Pancreas (tissue), 10 donors: Measurements from ENCODE around the gene GLCCI1. TPM values are rescaled to one million over a fixed set of nuclear protein-coding genes. Genes with fewer than 3 reads are reported as not detected.

ENCODE experiments used
- ATAC-seq, 4 donors: fragments of 200-7000 bp; cut with Tn5 transposase; one replicate each; pipeline versions ENCODE4 v1.8.0 to v1.9.1; 2020; ENCODE audit warnings: mild to moderate bottlenecking in 4 of 4, moderate library complexity in 4 of 4
- DNase-seq, 6 donors: peaks; one replicate each; pipeline ENCODE4 v3.0.0-alpha.2; 2020
- FAIRE-seq: peaks from 2 replicates; lab custom pipeline; 2012; peaks lifted over from hg19 to GRCh38; lab: Jason Lieb, UNC
- H3K27ac ChIP-seq, 4 donors: fragments of 200-600 bp; sonication (generic); 1 replicate in 3 of 4; 2 replicates in 1 of 4; pipeline versions ENCODE4 v1.5.0 to v1.8.0; 2020
- H3K27me3 ChIP-seq, 4 donors: fragments of 200-600 bp; one replicate each; pipeline ENCODE4 v1.8.0; 2021
- H3K36me3 ChIP-seq, 3 donors: fragments of 200-600 bp; sonication (generic) in 1 of 3; one replicate each; pipeline versions ENCODE4 v1.5.0 to v1.8.0; 2020 to 2021
- H3K4me1 ChIP-seq, 3 donors: fragments of 200-600 bp; one replicate each; pipeline ENCODE4 v1.8.0; 2021
- H3K4me3 ChIP-seq, 4 donors: fragments of 200-600 bp; sonication (generic) in 2 of 4; one replicate each; pipeline versions ENCODE4 v1.5.0 to v1.8.0; 2020 to 2021
- H3K9me3 ChIP-seq, 4 donors: fragments of 200-600 bp; one replicate each; pipeline ENCODE4 v1.8.0; 2021
- WGBS, 2 donors: extraction: QIAGEN DNeasy Blood & Tissue Kit; methylation state at CpG; one replicate each; pipeline ENCODE4 v1.1.7; 2013; 5-methylcytosine and 5-hydroxymethylcytosine counted together
- intact Hi-C, 3 donors: fragments of 100-400 bp; cut with DNase I; formaldehyde crosslinking; loops; one replicate each; pipeline versions ENCODE4 v1.11.1 to v1.14.2; 2022
- polyA plus RNA-seq, 2 donors: library from polyadenylated mRNA; stranded (reverse); fragments of 200-250 nt; gene quantifications; one replicate each; pipeline ENCODE4 v1.2.3, GENCODE V29; 2013
- total RNA-seq, 6 donors: library from RNA; stranded (reverse); fragmentation: NEBNext Ultra II Directional in 4 of 6; extraction: Animal tissue kit (Norgen Biotek cat#: 25700) in 4 of 6; gene quantifications; one replicate each; pipeline versions ENCODE4 v1.2.1 to v1.2.4, GENCODE V29; 2021 to 2023
- TF ChIP-seq, protein P1 (sequence below), 4 donors: fragments of 200-600 bp; sonication (generic) in 3 of 4; IDR thresholded peaks; one replicate each; pipeline versions ENCODE4 v1.5.0 to v1.8.0; 2021; ENCODE audit warnings: antibody characterized with exemption in 4 of 4
- donor health status: healthy with polysubstance abuse.
- donor health status: DM: no; HTN: no; CAD: no; lungs with moderate emphysema.
- donor health status: DM: no; HTN: no; CAD: no.
- donor health status: control.
- donor health status: control.
- donor health status: Bipolar disorder and iron deficiency.
- donor health status: DM: yes; HTN: yes; CAD: no.
- donor health status: DM: no; HTN: no; CAD: no.
- donor health status: DM: no; HTN: no; CAD: no.
- donor health status: DM: yes; HTN: yes; CAD: no.

The GLCCI1 gene
- total and polyA plus RNA-seq, 8 donors, result 2.0 to 7.4 (median 2.6) TPM

DNA sequence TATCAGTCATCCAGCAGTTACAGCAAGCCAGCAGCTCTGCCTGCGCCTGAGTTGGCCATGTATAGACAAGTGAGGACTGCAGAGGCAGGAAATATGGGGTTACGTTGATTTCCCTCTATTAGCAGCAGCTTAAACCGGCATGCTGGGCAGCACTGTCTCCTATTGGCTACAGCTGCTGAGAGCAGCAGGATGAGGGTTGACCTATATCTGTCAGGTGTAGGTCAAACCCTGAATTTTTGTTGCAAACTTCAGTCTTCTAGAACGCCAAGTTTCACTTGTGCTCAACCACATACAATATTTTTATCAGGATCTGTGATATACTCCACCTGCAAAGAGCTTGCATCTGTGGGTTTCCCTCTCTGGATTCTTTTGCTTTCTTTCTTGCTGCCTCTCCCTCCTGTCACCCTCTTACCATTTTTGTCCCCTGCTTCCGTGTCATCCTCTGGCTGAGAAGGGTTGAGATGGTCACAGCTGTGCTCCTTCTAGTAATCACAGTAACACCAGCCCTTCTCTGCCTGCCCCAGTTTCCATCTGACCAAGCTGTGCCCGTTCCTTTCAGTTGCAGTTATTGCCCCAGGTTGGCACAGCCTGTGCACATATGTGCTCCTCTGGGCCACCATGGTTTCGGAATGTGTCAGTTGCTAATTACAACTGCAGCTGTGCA is 23.8 kb upstream of the GLCCI1 start:
- TF ChIP-seq, protein P1, sequence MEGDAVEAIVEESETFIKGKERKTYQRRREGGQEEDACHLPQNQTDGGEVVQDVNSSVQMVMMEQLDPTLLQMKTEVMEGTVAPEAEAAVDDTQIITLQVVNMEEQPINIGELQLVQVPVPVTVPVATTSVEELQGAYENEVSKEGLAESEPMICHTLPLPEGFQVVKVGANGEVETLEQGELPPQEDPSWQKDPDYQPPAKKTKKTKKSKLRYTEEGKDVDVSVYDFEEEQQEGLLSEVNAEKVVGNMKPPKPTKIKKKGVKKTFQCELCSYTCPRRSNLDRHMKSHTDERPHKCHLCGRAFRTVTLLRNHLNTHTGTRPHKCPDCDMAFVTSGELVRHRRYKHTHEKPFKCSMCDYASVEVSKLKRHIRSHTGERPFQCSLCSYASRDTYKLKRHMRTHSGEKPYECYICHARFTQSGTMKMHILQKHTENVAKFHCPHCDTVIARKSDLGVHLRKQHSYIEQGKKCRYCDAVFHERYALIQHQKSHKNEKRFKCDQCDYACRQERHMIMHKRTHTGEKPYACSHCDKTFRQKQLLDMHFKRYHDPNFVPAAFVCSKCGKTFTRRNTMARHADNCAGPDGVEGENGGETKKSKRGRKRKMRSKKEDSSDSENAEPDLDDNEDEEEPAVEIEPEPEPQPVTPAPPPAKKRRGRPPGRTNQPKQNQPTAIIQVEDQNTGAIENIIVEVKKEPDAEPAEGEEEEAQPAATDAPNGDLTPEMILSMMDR (IDR thresholded peaks at IDR 0.05), result no peak
- Histone ChIP-seq H3K27me3 (no peaks in the 10 kb centered on the region), H3K4me3 (no peak overlapping the region), H3K9me3 (no peaks in the 10 kb centered on the region), H3K4me1 (no peaks in the 10 kb centered on the region), H3K27ac (no peak overlapping the region), H3K36me3 (no peaks in the 10 kb centered on the region)
- intact Hi-C loops, result no loop called here
- FAIRE-seq (no peak), ATAC-seq (peak in 1 of 4 donors; percentile 41), DNase-seq (no peak)
- WGBS, 2 donors, result 85 to 86% methylated on average over 7 of the region's 7 CpGs

GRCh38 chr7:7946486-7946885 is 22.1 kb upstream of the GLCCI1 start:
- ATAC-seq, result no peak

DNA sequence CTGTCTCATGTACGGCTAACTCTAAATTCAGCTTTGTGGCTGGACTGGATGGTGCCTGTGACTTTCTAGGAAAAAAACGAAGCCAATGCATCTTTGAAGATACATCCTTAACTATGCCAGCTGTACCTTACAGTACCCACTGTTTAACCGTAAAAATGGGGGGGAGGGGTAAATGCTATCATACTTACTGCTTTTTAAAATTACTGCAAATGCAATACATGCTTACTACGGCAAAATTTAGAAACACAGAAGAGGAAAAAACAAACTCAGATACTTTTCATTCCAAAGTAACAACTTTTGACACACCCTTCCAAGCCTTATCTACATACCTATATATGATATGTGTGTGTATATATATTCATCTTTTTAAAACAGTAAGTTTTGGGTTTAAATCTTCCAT is 20.4 kb upstream of the GLCCI1 start:
- H3K4me1 ChIP-seq, result no peaks in the 10 kb centered on the region
- 69 to 93% methylated on average over 4 of the region's 4 CpGs for WGBS, 2 donors
- TF ChIP-seq, protein P1 (IDR thresholded peaks at IDR 0.05), result no peak
- H3K4me3 ChIP-seq, result no peak overlapping the region
- no peak overlapping the region for H3K27ac ChIP-seq
- FAIRE-seq, result no peak
- no peaks in the 10 kb centered on the region for H3K27me3 ChIP-seq
- ATAC-seq, result no peak
- no peaks in the 10 kb centered on the region for H3K36me3 ChIP-seq
- H3K9me3 ChIP-seq, result no peaks in the 10 kb centered on the region
- no peak for DNase-seq
- intact Hi-C loops, result no loop called here

More at GRCh38 chr7:7946486-7946885, 22.1 kb upstream of the GLCCI1 start:
- intact Hi-C loops, result no loop called here
- Histone ChIP-seq H3K4me3 (no peak overlapping the region), H3K4me1 (no peaks in the 10 kb centered on the region), H3K27me3 (no peaks in the 10 kb centered on the region), H3K27ac (no peak overlapping the region), H3K9me3 (no peaks in the 10 kb centered on the region), H3K36me3 (no peaks in the 10 kb centered on the region)
- FAIRE-seq, result no peak
- TF ChIP-seq, protein P1 (IDR thresholded peaks at IDR 0.05), result no peak
- WGBS, 2 donors, result 96 to 99% methylated on average over 3 of the region's 3 CpGs
- no peak for DNase-seq

- Histone ChIP-seq H3K27ac (no peak overlapping the region), H3K36me3 (no peaks in the 10 kb centered on the region), H3K9me3 (no peaks in the 10 kb centered on the region), H3K27me3 (no peaks in the 10 kb centered on the region), H3K4me1 (peaks cover 0 to 7% (median 3%) of the 10 kb centered on the region in 3 donors), H3K4me3 (no peak overlapping the region)
- no peak for ATAC-seq
- no peak for DNase-seq
- TF ChIP-seq, protein P1 (IDR thresholded peaks at IDR 0.05), result no peak
- FAIRE-seq, result peak; percentile 70
- intact Hi-C loops, result no loop called here
Measured at GRCh38 chr7:7953806-7954205, 14.8 kb upstream of the GLCCI1 start.

DNA sequence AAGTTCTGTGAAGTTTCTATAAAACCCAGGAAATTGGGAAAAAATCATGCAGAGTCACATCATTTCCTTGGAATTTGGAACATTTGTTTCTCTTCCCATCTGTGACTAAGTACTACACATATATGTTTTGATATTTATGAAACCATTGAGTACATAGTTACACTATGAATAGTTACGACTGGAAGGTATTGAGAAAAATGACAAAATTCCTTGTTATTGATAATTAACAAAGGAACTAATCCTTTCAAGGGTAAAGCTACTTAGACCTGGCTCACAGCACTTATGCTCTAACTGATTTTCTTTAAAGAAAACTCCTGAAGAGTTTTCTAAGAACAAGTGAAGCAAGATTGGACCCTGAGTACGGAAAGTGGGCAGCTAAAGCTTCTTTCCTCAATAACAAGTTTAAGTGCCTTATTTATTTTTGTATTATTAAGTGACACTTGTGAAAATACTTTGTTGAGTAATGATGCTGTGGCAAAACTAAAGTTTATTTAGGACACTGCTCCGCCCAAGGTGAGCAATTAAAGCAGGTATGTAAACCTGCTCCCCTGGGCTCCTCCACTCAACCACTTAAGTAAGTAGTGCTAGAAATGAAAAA is 12.0 kb upstream of the GLCCI1 start:
- Histone ChIP-seq H3K9me3 (no peaks in the 10 kb centered on the region), H3K4me1 (peaks cover 0 to 7% (median 3%) of the 10 kb centered on the region in 3 donors), H3K36me3 (no peaks in the 10 kb centered on the region), H3K27ac (no peak overlapping the region), H3K27me3 (no peaks in the 10 kb centered on the region), H3K4me3 (no peak overlapping the region)
- intact Hi-C loops, result no loop called here
- DNase-seq, result no peak
- no peak for ATAC-seq
- TF ChIP-seq, protein P1 (IDR thresholded peaks at IDR 0.05), result no peak
- WGBS, 2 donors, result 75 to 95% methylated on average over 3 of the region's 3 CpGs
- no peak for FAIRE-seq
